Naive thymus-derived CD4-positive, alpha-beta T cell (primary cell): ENCODE data around the gene ARF1. TPM values are rescaled to one million over a fixed set of nuclear protein-coding genes. Genes with fewer than 3 reads are reported as not detected.

Source experiments
- ATAC-seq: fragments of 150-1000 bp; cut with Tn5 transposase; 2 replicates; pipeline ENCODE4 v1.10.0; 2021; ENCODE audit warnings: mild to moderate bottlenecking, moderate library complexity
- CTCF ChIA-PET: fragments of 350-600 bp; sonication (Branson Sonifier 250); formaldehyde crosslinking; loops from one replicate; lab custom pipeline; 2021; ENCODE audit warnings: antibody characterized with exemption; lab: Charles Lee
- POLR2A ChIA-PET: fragments of 350-600 bp; sonication (Branson Sonifier 250); formaldehyde crosslinking; loops from one replicate; lab custom pipeline; 2021; ENCODE audit warnings: antibody characterized with exemption, inconsistent platforms; lab: Charles Lee
- DNase-seq, 9 donors: peaks; one replicate each; pipeline versions ENCODE4 v3.0.0 to v3.0.0-alpha.2; 2020 to 2022; ENCODE audit warnings: mixed read lengths in 1 of 9
- H3K27ac ChIP-seq: one replicate; pipeline ENCODE4 v1.7.0; 2013; ENCODE audit warnings: mild to moderate bottlenecking, low read depth, low read length, moderate library complexity
- H3K27me3 ChIP-seq, 2 donors: one replicate each; pipeline ENCODE4 v1.7.0; 2013; ENCODE audit warnings: low read length in 2 of 2, mild to moderate bottlenecking in 2 of 2, moderate library complexity in 2 of 2; ENCODE audit not compliant: control insufficient read depth in 2 of 2, insufficient read depth in 2 of 2
- H3K36me3 ChIP-seq, 3 experiments: 1 replicate in 2 of 3; 2 replicates in 1 of 3; pipeline ENCODE4 v1.7.0; 2013; ENCODE audit warnings: low read length in 3 of 3, mild to moderate bottlenecking in 3 of 3, moderate library complexity in 1 of 3; ENCODE audit not compliant: insufficient read depth in 3 of 3, control insufficient read depth in 2 of 3
- H3K4me1 ChIP-seq, 2 donors: one replicate each; pipeline ENCODE4 v1.7.0; 2013; ENCODE audit warnings: low read length in 2 of 2, mild to moderate bottlenecking in 2 of 2, moderate library complexity in 1 of 2; ENCODE audit not compliant: control insufficient read depth in 2 of 2, insufficient read depth in 2 of 2
- H3K4me3 ChIP-seq: 2 replicates; pipeline ENCODE4 v1.7.0; 2013; ENCODE audit warnings: mild to moderate bottlenecking, low read length
- H3K9me3 ChIP-seq, 3 experiments: 1 replicate in 2 of 3; 2 replicates in 1 of 3; pipeline ENCODE4 v1.7.0; 2013; ENCODE audit warnings: low read length in 3 of 3; ENCODE audit not compliant: control insufficient read depth in 2 of 3
- H3K27ac Mint-ChIP-seq, 9 donors: one replicate each; pipeline ENCODE4 v1.8.0; 2020 to 2022; ENCODE audit warnings: mixed read lengths in 9 of 9, mild to moderate bottlenecking in 8 of 9, moderate library complexity in 5 of 9, inconsistent platforms in 2 of 9
- H3K27me3 Mint-ChIP-seq, 5 donors: one replicate each; pipeline ENCODE4 v1.8.0; 2021 to 2022; ENCODE audit warnings: mixed read lengths in 5 of 5, mild to moderate bottlenecking in 1 of 5
- H3K36me3 Mint-ChIP-seq, 5 donors: one replicate each; pipeline ENCODE4 v1.8.0; 2020 to 2022; ENCODE audit warnings: mixed read lengths in 5 of 5, mild to moderate bottlenecking in 3 of 5, inconsistent platforms in 1 of 5
- H3K4me1 Mint-ChIP-seq, 7 donors: one replicate each; pipeline ENCODE4 v1.8.0; 2020 to 2022; ENCODE audit warnings: mixed read lengths in 7 of 7, mild to moderate bottlenecking in 3 of 7, inconsistent platforms in 1 of 7
- H3K4me3 Mint-ChIP-seq, 10 donors: one replicate each; pipeline ENCODE4 v1.8.0; 2020 to 2022; ENCODE audit warnings: mild to moderate bottlenecking in 10 of 10, mixed read lengths in 10 of 10, moderate library complexity in 6 of 10, inconsistent platforms in 2 of 10
- H3K9me3 Mint-ChIP-seq, 11 donors: one replicate each; pipeline ENCODE4 v1.8.0; 2020 to 2022; ENCODE audit warnings: mixed read lengths in 11 of 11, mild to moderate bottlenecking in 4 of 11, inconsistent platforms in 1 of 11, moderate library complexity in 1 of 11
- intact Hi-C, 2 donors: fragments of 100-400 bp; cut with micrococcal nuclease; formaldehyde crosslinking; loops; one replicate each; pipeline ENCODE4 v1.15.1; 2023
- polyA plus RNA-seq, 2 donors: library from polyadenylated mRNA; unstranded; fragments of 300-500 nt; fragmentation: Illumina TruSeq; gene quantifications; one replicate each; pipeline ENCODE4 v1.2.3, GENCODE V29; 2021
- total RNA-seq, 6 experiments: library from RNA in 5 of 6; stranded (reverse) in 5 of 6; gene quantifications; 1 replicate in 5 of 6; 2 replicates in 1 of 6; pipeline ENCODE4 v1.2.3 and lab custom pipeline; 2021 to 2026

Gene ARF1
- total and polyA plus RNA-seq, 7 experiments from 2014 or later, result 198 to 434 (median 344) TPM

GRCh38 chr1:228112167-228112566, 29.7 kb downstream of the ARF1 start:
- ChIA-PET POLR2A (interaction anchor here (1.6 kb wide), 1 partner anchor 34 kb away, joined by 3 read pairs; no protein-coding TSS in a partner anchor), CTCF (interaction anchor here (0.6 to 1.1 kb wide), 2 partner anchors 19 to 23 kb away, joined by 3 read pairs; no protein-coding TSS in a partner anchor)
- peaks cover 9 to 16% of the 10 kb centered on the region in 2 donors for H3K4me1 ChIP-seq
- peaks cover 0 to 2% (median 0%) of the 10 kb centered on the region in 11 donors for H3K9me3 Mint-ChIP-seq
- ATAC-seq (no peak), DNase-seq (no peak)
- H3K27me3 Mint-ChIP-seq, result peaks cover 0 to 3% (median 0%) of the 10 kb centered on the region in 5 donors
- peaks cover 0 to 3% (median 0%) of the 10 kb centered on the region in 5 donors for H3K36me3 Mint-ChIP-seq
- no peak overlapping the region for H3K27ac Mint-ChIP-seq
- H3K36me3 ChIP-seq, result peaks cover 0 to 13% (median 0%) of the 10 kb centered on the region in 3 experiments
- H3K4me3 ChIP-seq, result no peak overlapping the region
- H3K9me3 ChIP-seq, result no peaks in the 10 kb centered on the region
- H3K27me3 ChIP-seq, result no peaks in the 10 kb centered on the region
- intact Hi-C loops, result no loop called here
- peaks cover 5 to 25% (median 21%) of the 10 kb centered on the region in 7 donors for H3K4me1 Mint-ChIP-seq
- no peak overlapping the region for H3K4me3 Mint-ChIP-seq
- no peak overlapping the region for H3K27ac ChIP-seq

- H3K27ac Mint-ChIP-seq, result peak overlapping the region in 1 of 9 donors; percentile 20
- ATAC-seq (no peak), DNase-seq (no peak)
- intact Hi-C loops, result no loop called here
- H3K4me3 ChIP-seq, result no peak overlapping the region
- peaks cover 0 to 2% (median 0%) of the 10 kb centered on the region in 11 donors for H3K9me3 Mint-ChIP-seq
- no peaks in the 10 kb centered on the region for H3K9me3 ChIP-seq
- H3K4me1 Mint-ChIP-seq, result peaks cover 5 to 24% (median 20%) of the 10 kb centered on the region in 7 donors
- H3K4me3 Mint-ChIP-seq, result no peak overlapping the region
- H3K36me3 Mint-ChIP-seq, result peaks cover 0 to 3% (median 0%) of the 10 kb centered on the region in 5 donors
- H3K27ac ChIP-seq, result no peak overlapping the region
- no peaks in the 10 kb centered on the region for H3K27me3 ChIP-seq
- peaks cover 0 to 9% (median 0%) of the 10 kb centered on the region in 3 experiments for H3K36me3 ChIP-seq
- ChIA-PET CTCF (interaction anchor here (1.1 kb wide), 1 partner anchor 18 kb away, joined by 3 read pairs; no protein-coding TSS in a partner anchor), POLR2A (interaction anchor here (1.6 kb wide), 1 partner anchor 34 kb away, joined by 3 read pairs; no protein-coding TSS in a partner anchor)
- H3K27me3 Mint-ChIP-seq, result peaks cover 0 to 3% (median 0%) of the 10 kb centered on the region in 5 donors
- peaks cover 9 to 16% of the 10 kb centered on the region in 2 donors for H3K4me1 ChIP-seq
Observed at GRCh38 chr1:228112617-228113016, 30.1 kb downstream of the ARF1 start.

- Mint-ChIP-seq H3K27ac (no peak overlapping the region), H3K9me3 (peaks cover 0 to 6% (median 0%) of the 10 kb centered on the region in 11 donors), H3K4me1 (peaks cover 0 to 8% (median 3%) of the 10 kb centered on the region in 7 donors), H3K36me3 (peaks cover 0 to 6% (median 0%) of the 10 kb centered on the region in 5 donors), H3K27me3 (no peaks in the 10 kb centered on the region), H3K4me3 (no peak overlapping the region)
- intact Hi-C loops, result no loop called here
- ATAC-seq (no peak), DNase-seq (no peak)
- Histone ChIP-seq H3K27me3 (no peaks in the 10 kb centered on the region), H3K4me1 (peaks cover 0 to 5% of the 10 kb centered on the region in 2 donors), H3K36me3 (no peaks in the 10 kb centered on the region), H3K4me3 (no peak overlapping the region), H3K27ac (no peak overlapping the region), H3K9me3 (no peaks in the 10 kb centered on the region)
- POLR2A ChIA-PET, result no interaction called here
- CTCF ChIA-PET, result no interaction called here
Observed at GRCh38 chr1:228114827-228115226, 32.3 kb downstream of the ARF1 start.

- no peak overlapping the region for H3K4me3 ChIP-seq
- no peaks in the 10 kb centered on the region for H3K36me3 ChIP-seq
- H3K36me3 Mint-ChIP-seq, result peaks cover 0 to 6% (median 0%) of the 10 kb centered on the region in 5 donors
- no peaks in the 10 kb centered on the region for H3K4me1 ChIP-seq
- peaks cover 0 to 6% (median 0%) of the 10 kb centered on the region in 11 donors for H3K9me3 Mint-ChIP-seq
- POLR2A ChIA-PET, result no interaction called here
- H3K27me3 Mint-ChIP-seq, result peaks cover 0 to 2% (median 0%) of the 10 kb centered on the region in 5 donors
- intact Hi-C loops, result no loop called here
- peaks cover 0 to 7% (median 0%) of the 10 kb centered on the region in 7 donors for H3K4me1 Mint-ChIP-seq
- no peak for DNase-seq
- no peak for ATAC-seq
- no peak overlapping the region for H3K27ac ChIP-seq
- H3K27me3 ChIP-seq, result no peaks in the 10 kb centered on the region
- CTCF ChIA-PET, result no interaction called here
- H3K4me3 Mint-ChIP-seq, result no peak overlapping the region
- H3K27ac Mint-ChIP-seq, result no peak overlapping the region
- no peaks in the 10 kb centered on the region for H3K9me3 ChIP-seq
Observed at GRCh38 chr1:228117335-228117734, 34.8 kb downstream of the ARF1 start.

GRCh38 chr1:228118040-228118439, 35.5 kb downstream of the ARF1 start:
- Histone ChIP-seq H3K4me1 (no peaks in the 10 kb centered on the region), H3K27me3 (no peaks in the 10 kb centered on the region), H3K27ac (no peak overlapping the region), H3K9me3 (no peaks in the 10 kb centered on the region), H3K36me3 (no peaks in the 10 kb centered on the region), H3K4me3 (no peak overlapping the region)
- ChIA-PET CTCF (no interaction called here), POLR2A (interaction anchor here (1.3 kb wide), 1 partner anchor 8 kb away, joined by 3 read pairs; no protein-coding TSS in a partner anchor)
- intact Hi-C loops, result no loop called here
- peaks cover 0 to 6% (median 0%) of the 10 kb centered on the region in 5 donors for H3K27me3 Mint-ChIP-seq
- H3K9me3 Mint-ChIP-seq, result peaks cover 0 to 6% (median 0%) of the 10 kb centered on the region in 11 donors
- DNase-seq (no peak), ATAC-seq (no peak)
- H3K36me3 Mint-ChIP-seq, result peaks cover 0 to 6% (median 0%) of the 10 kb centered on the region in 5 donors
- no peak overlapping the region for H3K4me3 Mint-ChIP-seq
- H3K27ac Mint-ChIP-seq, result no peak overlapping the region
- peaks cover 0 to 7% (median 0%) of the 10 kb centered on the region in 7 donors for H3K4me1 Mint-ChIP-seq

- ChIA-PET CTCF (no interaction called here), POLR2A (no interaction called here)
- H3K27me3 Mint-ChIP-seq, result peaks cover 0 to 12% (median 0%) of the 10 kb centered on the region in 5 donors
- intact Hi-C loops, result no loop called here
- no peak overlapping the region for H3K27ac Mint-ChIP-seq
- DNase-seq (no peak), ATAC-seq (no peak)
- peaks cover 0 to 6% (median 0%) of the 10 kb centered on the region in 11 donors for H3K9me3 Mint-ChIP-seq
- no peak overlapping the region for H3K4me3 ChIP-seq
- H3K27me3 ChIP-seq, result no peaks in the 10 kb centered on the region
- H3K4me3 Mint-ChIP-seq, result no peak overlapping the region
- H3K4me1 Mint-ChIP-seq, result peaks cover 0 to 8% (median 0%) of the 10 kb centered on the region in 7 donors
- H3K9me3 ChIP-seq, result no peaks in the 10 kb centered on the region
- H3K4me1 ChIP-seq, result no peaks in the 10 kb centered on the region
- H3K27ac ChIP-seq, result no peak overlapping the region
- no peaks in the 10 kb centered on the region for H3K36me3 ChIP-seq
- peaks cover 0 to 6% (median 0%) of the 10 kb centered on the region in 5 donors for H3K36me3 Mint-ChIP-seq
Observed at GRCh38 chr1:228120351-228120750, 37.8 kb downstream of the ARF1 start.
